Measurements from ENCODE around the gene RAB17.
"Not testable (repeated sequence)": the region's sequence is repeated elsewhere in the genome, so short reads cannot be mapped to it uniquely, and the experiment has no call there.

The RAB17 gene

GRCh38 chr2:237625216-237625705, 34.7 kb upstream of the RAB17 start:
- no peak overlapping the region for H3K4me3 ChIP-seq (ENCODE audit: low read depth, low read length)

GRCh38 chr2:237624565-237624964, 34.0 kb upstream of the RAB17 start:
- no peak overlapping the region for H3K4me3 ChIP-seq (ENCODE audit: low read depth, low read length)

GRCh38 chr2:237623428-237624403, 33.2 kb upstream of the RAB17 start:
- H3K4me3 ChIP-seq (ENCODE audit: low read depth, low read length): no peak overlapping the region

- H3K4me3 ChIP-seq (ENCODE audit: low read depth, low read length): no peak overlapping the region
Observed at GRCh38 chr2:237618449-237618848, 27.9 kb upstream of the RAB17 start.

- no peak overlapping the region for H3K4me3 ChIP-seq (ENCODE audit: low read depth, low read length)
Observed at GRCh38 chr2:237617587-237617982, 27.1 kb upstream of the RAB17 start.

GRCh38 chr2:237616734-237617586, 26.4 kb upstream of the RAB17 start:
- H3K4me3 ChIP-seq (ENCODE audit: low read depth, low read length): no peak overlapping the region

- no peak overlapping the region for H3K4me3 ChIP-seq (ENCODE audit: low read depth, low read length)
Observed at GRCh38 chr2:237616373-237616733, 25.8 kb upstream of the RAB17 start.

- no peak overlapping the region for H3K4me3 ChIP-seq (ENCODE audit: low read depth, low read length)
Observed at GRCh38 chr2:237615631-237616249, 25.2 kb upstream of the RAB17 start.

GRCh38 chr2:237614151-237614720, 23.7 kb upstream of the RAB17 start:
- no peak overlapping the region for H3K4me3 ChIP-seq (ENCODE audit: low read depth, low read length)

- no peak overlapping the region for H3K4me3 ChIP-seq (ENCODE audit: low read depth, low read length)
Observed at GRCh38 chr2:237613679-237614078, 23.1 kb upstream of the RAB17 start.

- H3K4me3 ChIP-seq (ENCODE audit: low read depth, low read length): no peak overlapping the region
Observed at GRCh38 chr2:237612527-237613357, 22.2 kb upstream of the RAB17 start.

- not testable (repeated sequence) for H3K4me3 ChIP-seq (ENCODE audit: low read depth, low read length)
Observed at GRCh38 chr2:237606522-237606921, 16.0 kb upstream of the RAB17 start.

- no peak overlapping the region for H3K4me3 ChIP-seq (ENCODE audit: low read depth, low read length)
Observed at GRCh38 chr2:237604960-237605359, 14.4 kb upstream of the RAB17 start.

GRCh38 chr2:237604391-237604790, 13.9 kb upstream of the RAB17 start:
- no peak overlapping the region for H3K4me3 ChIP-seq (ENCODE audit: low read depth, low read length)

GRCh38 chr2:237603718-237604362, 13.3 kb upstream of the RAB17 start:
- H3K4me3 ChIP-seq (ENCODE audit: low read depth, low read length): no peak overlapping the region

- H3K4me3 ChIP-seq (ENCODE audit: low read depth, low read length): no peak overlapping the region
Observed at GRCh38 chr2:237603049-237603717, 12.6 kb upstream of the RAB17 start.

GRCh38 chr2:237602409-237602808, 11.9 kb upstream of the RAB17 start:
- no peak overlapping the region for H3K4me3 ChIP-seq (ENCODE audit: low read depth, low read length)

GRCh38 chr2:237601453-237602116, 11.1 kb upstream of the RAB17 start:
- H3K4me3 ChIP-seq (ENCODE audit: low read depth, low read length): no peak overlapping the region

Data from iPS-11a (cell line).